ENCODE data around the gene MACROD2.

- TF ChIP-seq CTCF (IDR thresholded peaks at IDR 0.05) (no peak), EP300 (IDR thresholded peaks at IDR 0.05) (no peak)
Observed at GRCh38 chr20:14444106-14444505, 448.8 kb downstream of the MACROD2 start.

Data from tibial nerve (tissue), 4 donors.